HG03520 (cell line): ENCODE data around the gene ENDOG.
"Not testable (repeated sequence)": the region's sequence is repeated elsewhere in the genome, so short reads cannot be mapped to it uniquely, and the experiment has no call there.

ENCODE experiments used
- ATAC-seq: cut with Tn5 transposase; IDR thresholded peaks from one replicate; pipeline ENCODE4 v1.9.1; 2021; ENCODE audit warnings: mild to moderate bottlenecking, moderate library complexity; ENCODE audit not compliant: unreplicated experiment

The ENDOG gene

DNA sequence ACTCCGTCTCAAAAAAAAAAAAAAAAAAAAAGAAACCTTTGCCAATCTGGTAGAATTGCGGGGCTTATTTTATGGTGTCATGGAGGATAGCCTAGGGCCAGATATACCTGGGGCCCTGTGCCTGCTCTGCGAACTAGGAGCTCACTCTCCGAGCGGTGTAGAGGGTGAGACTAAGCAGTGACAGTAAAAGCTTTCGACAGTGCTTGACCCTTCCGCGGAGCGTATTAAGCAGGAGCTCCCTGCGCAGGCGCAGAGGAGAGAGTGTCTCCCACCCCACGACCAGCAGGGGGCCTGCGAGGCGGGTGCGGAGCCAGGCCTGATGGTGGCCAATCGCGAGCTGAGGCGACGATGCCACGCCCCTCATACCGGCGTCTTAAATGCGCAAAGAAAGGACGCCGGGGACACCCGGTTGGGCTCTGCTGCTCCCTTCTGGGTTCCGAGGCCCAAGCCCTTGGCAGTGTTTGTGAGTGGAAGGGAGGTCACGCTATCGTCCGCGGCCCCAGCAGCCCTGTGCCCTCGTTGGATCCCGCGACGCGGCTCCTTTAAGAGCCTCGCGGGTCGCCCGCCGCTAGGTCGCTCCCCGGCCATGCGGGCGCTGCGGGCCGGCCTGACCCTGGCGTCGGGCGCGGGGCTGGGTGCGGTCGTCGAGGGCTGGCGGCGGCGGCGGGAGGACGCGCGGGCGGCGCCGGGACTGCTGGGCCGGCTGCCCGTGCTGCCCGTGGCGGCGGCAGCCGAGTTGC is at the start of gene ENDOG:
TSS of gene ENDOG (plus strand) at position 402 of the 740 bp plus-strand sequence. CDS start at position 587, 185 bp downstream.
- peak; percentile 89 for ATAC-seq

DNA sequence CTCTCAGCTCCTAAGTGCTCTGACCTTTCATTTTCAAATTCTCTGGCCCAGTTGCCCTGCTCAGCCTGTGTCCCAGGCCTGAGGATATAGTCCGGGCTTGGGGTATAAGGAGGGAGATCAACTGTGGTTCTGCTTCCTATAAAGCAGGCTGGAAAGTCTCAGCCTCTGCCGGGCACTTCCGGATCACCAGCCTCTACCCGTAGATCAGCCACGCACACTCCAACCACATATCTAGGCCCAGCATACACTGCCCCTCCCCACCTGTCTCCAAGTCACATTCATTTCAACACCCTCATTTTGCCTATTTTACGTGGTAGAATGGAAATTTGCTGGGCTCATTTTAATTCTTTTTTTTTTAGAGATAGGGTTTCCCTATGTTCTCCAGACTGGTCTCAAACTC is 49.7 kb upstream of the ENDOG start:
- no peak for ATAC-seq

DNA sequence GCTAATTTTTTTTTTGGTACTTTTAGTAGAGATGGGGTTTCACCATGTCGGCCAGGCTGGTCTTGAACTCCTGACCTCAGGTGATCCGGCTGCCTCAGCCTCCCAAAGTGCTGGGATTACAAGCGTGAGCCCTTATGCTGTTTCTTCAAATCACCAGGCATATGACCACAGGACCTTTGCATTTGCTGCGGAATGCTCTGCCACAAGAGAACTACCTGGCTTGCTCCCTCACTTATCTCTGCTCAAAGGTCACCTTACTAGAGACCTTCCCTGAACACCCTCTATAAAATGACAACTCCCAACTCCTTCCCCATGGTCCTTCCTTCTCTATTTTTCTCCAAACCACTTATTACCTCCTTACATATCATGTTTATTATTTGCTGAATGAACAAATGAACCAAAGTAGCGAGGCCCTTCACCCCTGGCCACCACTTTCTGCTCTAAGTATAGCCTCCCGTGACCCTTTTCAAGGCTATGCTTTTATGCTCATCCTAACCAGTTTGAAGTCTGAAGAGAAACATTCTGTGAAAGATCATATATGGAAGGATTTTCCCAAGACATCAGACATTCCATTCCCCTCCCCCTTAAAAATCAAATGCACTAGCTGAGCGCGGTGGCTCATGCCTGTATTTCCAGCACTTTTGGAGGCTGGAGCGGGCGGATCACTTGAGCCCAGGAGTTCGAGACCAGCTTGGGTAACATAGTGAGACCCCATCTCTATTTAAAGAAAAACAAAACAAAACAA is 47.8 kb upstream of the ENDOG start:
- ATAC-seq: no peak

DNA sequence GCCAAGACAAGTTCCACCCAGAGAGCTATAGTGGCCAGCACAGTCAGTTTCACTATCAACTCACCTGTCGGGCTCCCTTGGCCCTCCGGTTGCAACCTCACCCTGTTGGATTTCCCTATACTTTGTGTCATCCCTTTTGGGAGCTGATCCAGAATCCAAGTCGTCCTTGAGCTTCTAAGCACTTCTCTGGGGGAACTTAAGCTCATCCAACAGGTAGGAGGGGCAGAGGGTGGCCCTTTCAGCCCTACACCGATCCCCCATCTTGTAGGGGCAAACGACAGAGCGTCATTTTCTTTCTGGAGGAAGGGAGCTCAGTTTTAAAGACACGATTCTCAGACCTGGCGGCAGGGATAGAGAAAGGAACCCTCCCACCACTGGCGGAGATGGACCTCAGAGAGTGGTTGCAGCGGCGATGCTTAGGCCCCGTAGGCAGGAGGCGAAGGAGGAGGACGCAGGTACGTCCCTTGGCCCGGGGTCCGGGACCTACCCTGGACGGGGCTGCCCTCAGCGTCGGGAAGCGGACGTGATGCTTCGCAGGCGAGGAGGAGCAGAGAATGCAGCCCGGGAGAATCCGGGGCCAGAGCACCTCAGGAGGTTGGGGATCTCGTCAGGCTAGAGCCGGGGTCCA is 47.1 kb upstream of the ENDOG start:
- ATAC-seq: peak; percentile 16

DNA sequence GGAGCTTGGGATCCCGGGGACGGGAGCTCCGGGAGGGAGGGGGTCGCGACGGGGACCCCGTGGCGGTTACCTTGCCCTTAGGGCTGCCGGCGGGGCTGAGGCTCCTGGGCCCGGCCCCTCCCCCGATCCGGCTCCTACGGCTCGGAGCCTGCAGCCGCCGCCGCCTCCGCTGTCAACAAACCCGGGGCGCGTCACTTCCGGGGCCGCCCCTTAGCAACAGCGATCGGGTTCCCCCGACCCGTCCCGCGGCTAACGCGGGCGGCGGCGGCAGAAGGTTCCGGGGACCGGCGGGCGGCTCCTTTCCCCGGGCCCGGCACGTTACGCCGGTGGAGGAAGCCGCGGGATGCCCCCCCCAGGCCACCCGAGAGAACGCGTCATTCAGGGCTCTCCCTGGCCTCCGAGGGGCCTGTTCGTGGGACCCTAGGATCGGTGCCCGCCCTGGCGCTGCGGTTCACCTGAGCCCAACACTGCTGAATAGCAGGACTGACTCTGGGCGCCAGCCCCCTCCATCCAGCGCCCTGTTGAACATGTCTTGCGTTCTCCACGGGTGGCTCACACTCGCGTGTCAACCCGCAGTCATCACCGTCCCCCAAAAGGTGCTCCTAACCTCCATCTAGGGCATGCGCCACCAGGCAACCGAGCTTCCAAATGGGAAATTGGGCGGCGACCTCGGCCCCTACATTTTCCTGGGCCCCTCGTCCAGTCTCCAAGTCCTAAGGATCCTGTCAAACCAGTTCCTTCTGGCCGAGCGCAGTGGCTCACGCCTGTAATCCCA is 46.4 kb upstream of the ENDOG start, which contains the start of gene ZER1:
TSS of gene ZER1 (minus strand) at position 183 of the 775 bp plus-strand sequence. CDS start 16,362 bp downstream, outside the sequence.
- peak; percentile 81 for ATAC-seq

DNA sequence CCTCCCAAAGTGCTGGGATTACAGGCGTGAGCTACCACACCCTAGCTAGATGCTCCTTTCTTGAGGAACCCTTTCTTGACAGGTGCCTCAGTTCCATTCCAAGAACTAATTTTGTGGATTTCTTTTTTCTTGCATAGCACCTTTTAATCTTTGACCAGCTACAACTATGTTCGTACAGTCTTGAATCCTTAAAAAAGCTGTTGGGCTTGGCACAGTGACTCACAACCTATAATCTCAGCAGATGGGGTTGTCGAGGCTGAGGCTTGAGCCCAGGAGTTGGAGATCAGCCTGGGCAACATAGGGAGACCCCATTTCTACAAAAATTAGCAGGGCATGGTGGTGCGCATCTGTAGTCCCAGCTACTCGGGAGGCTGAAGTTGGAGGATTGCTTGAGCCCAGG is 45.3 kb upstream of the ENDOG start:
- no peak for ATAC-seq

DNA sequence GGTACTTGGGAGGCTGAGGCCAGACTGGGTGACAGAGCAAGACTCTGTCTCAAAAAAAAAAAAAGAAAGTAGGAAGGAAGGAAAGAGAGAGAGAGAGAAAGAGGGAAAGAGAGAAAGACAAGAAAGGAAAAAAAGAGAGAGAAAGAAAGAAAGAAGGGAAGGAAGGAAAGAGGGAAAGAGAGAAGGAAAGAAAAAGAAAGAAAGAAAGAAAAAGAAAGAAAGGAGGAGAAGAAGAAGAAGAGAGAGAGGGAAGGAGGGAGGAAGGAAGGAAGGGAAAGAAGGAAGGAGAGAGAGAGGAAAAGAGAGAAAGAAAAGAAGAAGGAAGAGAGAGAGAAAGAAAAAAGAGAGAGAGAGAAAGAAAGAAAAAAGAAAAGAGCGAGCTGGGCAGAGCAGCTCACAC is 43.5 kb upstream of the ENDOG start:
- no peak for ATAC-seq

DNA sequence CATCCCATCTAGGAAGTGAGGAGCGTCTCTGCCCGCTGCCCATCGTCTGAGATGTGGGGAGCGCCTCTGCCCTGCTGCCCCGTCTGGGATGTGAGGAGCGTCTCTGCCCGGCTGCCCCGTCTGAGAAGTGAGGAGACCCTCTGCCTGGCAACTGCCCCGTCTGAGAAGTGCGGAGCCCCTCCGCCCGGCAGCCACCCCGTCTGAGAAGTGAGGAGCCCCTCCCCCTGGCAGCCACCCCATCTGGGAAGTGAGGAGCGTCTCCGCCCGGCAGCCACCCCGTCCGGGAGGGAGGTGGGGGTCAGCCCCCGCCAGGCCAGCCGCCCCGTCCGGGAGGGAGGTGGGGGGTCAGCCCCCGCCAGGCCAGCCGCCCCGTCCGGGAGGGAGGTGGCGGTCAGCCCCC is 38.2 kb upstream of the ENDOG start:
- ATAC-seq: not testable (repeated sequence)

DNA sequence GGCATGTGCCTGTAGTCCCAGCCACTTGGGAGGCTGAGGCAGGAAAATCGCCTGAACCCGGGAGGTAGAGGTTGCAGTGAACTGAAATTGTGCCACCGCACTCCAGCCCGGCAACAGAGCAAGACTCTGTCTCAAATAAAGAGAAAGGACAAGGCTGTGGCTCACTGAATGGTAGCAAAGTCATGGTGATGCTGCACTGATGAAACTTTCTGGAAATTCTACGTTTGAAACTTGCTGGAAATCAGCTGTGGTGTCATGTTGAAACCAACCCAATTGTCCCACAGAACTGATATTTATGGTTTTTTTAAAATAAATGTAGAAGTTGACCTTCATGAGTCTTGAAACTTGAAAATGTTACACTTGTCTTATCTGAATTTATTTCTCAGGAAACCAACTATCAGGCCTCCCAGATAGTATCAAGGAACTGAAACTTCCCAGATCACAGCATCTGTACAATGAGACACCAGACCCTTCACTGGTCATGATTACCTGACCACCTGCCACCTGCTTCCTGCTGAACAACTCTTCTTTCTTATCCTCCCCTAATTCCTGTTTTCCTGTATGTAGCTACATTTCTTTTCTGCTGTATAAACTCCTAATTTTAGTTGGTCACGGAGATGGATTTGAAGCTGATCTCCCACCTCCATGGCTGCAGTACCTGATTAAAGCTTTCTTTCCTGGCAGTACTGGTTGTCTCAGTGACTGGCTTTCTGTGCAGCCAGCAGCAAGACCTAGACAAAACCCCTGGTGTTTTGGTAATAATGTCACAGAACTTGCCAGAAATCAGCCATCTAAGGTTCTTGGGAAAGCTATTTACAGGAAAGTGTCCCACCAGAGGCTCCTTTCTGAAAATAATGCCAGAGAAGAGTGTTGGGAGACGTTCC is 36.9 kb upstream of the ENDOG start:
- no peak for ATAC-seq

DNA sequence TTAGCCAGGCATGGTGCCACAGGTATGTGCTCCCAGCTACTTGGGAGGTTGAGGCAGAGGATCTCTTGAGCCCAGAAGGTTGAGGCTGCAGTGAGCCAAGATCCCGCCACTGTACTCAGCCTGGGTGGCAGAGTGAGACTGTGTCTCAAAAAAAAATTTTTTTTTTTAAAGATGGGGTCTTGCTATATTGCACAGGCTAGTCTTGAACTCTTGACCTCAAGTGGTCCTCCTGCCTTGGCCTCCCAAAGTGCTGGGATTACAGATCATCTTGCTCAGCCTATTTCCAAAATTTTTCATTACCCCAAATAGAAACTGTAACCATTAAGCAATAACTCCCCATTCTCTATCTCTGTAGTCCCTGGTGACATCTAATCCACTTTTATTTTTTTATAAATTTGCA is 35.6 kb upstream of the ENDOG start:
- no peak for ATAC-seq

DNA sequence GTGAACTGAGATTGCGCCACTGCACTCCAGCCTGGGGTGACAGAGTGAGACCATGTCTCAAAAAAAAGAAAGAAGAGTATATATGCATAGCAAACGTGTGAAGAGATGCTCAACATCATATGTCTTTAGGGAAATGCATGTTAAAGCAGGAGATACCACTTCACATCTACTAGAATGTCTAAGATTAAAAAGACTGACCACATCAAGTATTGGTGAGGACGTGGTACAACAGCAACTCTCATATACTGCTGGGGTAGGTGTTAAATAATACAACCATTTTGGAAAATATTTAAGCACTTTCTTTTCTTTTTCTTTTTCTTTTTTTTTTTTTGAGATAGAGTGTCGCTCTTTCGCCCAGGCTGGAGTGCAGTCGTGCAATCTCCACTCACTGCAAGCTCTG is 32.9 kb upstream of the ENDOG start:
- no peak for ATAC-seq

DNA sequence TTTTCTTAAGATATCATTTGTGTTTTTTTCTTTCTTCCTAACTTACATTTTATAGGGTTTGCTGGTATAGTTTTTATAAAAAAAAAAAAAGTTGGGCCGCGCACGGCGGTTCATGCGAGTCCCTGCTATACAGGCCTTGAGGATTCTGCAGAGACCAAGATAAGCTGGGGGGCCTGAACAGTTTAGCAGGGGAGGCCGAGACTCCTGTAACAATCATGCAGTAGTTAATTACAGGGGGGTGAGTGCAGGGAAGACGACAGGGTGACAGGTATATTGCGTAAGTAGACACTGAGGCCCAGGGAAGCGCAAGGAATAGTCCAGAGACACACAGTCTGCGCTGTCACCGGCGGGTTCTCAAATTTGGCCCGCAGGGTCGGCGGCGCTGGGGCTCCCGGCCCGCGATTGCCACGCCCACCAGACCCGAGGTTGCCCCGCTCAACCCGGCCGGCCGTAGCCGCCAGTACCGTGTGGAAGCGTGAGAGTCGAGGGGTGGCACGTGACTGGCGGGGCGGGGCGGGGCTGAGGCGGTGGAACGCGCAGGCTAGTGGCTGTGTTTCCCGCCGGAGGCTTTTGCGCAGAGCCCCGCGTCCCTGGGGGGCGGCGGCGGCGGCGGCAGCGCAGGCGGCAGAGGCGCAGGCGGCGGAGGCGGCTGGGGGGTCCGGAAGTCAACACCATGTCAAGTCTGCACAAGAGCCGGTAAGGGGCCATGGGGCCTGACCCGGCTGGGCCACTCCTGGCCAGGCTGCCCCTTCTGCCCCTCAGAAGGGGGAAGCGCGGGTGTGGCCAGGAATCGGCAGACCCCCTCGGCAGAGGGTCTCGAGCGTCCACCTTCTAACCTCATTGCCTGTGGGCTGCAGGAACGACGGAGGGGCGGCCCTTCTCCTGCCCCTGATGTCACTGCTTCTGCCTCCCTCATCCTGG is 31.4 kb upstream of the ENDOG start, which contains the start of gene TBC1D13:
TSS of gene TBC1D13 (plus strand) at position 573 of the 921 bp plus-strand sequence. CDS start at position 674, 101 bp downstream.
- ATAC-seq: peak; percentile 72

DNA sequence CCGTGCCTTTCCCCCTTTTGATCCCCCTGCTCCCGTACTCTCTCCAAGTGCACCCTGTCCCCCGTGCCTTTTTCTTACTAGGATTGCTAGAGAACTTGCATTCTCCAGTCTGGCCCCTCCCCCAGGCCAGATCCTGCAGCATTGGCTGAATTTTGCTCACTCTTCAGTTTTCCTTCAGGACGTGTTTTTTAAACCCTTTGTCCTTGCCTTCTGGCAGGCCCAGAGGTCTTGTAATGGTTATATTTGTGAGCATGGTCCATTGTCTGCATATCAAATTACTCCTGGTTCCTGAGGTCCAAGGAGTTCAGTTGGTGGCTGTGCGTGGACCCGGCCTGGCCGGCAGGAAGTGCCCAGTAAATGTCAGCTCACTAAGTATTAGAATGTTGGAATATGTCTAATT is 30.6 kb upstream of the ENDOG start:
- no peak for ATAC-seq

DNA sequence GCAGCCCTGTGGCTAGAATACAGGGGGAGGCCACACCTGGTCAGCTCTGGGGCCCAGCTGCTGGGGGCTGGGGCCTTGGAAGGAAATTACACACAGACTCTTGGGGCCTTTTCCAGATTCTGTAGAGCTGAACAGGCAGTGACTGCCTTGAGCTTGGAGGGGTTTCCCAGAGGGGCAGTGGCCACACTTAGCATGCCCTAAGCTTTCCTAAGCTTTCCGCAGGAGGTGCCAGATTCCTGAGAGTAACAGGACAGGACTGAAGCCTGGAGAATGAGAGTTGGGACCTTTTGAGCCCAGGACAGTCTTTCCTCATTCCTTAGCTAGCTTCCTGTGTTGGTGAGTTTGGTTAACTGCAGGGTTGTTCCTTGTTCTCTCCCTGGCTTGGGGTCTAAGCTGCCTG is 29.9 kb upstream of the ENDOG start:
- ATAC-seq: no peak

DNA sequence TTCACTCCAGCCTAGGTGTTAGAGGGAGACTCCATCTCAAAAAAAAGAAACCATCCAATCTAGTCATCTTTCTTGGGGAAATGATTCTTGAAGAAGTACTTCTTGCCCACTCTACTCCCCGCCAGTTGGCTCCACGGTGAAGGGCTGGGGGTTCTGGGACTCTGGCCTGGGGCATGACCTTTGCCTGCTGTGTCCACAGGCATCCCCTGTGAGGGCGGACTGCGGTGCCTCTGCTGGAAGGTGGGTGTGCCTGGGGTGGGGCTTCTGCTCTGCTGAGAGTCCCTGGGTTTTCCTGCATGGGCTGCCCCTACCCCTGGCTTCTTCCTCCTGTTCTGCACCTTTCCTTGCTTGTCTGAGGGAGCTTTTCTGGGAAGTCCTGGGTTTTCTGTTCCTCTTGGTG is 27.8 kb upstream of the ENDOG start:
- no peak for ATAC-seq

DNA sequence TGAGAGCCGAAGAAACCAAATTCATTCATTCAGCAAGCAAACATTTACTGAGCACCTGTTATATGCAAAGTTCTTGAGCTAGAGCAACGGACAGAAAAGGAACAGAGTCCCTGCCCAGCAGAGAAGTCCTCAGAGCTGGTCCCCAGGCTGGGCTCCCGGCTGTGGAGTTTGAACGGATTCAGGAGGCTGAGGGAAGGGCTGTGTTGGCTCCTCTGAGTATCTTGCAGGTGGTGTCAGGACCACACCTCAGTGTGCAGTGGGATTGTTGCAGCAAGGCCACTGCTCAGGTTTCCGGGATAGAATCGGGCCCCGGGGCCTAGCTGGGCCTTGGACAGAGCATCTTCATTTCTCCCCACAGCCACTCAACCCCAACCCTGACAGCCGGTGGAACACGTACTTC is 26.2 kb upstream of the ENDOG start:
- ATAC-seq: no peak

DNA sequence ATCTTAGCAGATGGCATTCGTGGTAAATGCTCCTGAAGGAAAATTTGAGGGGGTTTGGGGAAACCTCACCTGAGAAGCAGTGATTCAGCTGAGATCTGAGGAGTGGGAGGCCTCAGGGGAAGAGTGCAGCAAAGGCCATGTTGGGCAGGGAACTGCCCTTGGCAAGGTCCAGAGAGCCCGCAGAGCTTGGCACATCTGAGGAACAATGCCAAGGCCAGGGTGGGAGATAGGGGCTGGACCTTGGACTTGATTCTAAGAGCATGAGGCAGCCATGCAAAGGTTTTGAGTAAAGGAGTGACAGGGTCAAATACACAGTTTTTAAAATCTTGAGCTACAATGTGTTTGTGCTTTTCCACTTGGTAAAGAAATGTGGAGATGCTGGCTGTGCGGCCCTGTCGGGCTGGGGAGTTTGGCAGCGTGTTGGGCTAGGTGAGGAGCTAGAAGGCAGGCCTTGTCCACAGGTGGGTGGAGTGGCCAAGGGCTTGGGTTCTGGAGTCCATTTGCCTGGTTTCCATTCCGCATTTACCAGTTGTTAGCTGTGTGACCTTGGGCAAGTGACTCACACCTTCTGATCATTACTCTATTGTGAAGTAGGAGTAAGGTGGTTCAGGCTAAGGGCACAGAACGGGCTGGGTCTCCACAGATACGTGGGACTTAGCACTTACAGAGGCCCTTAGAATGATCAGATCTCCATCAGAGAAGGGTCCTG is 25.2 kb upstream of the ENDOG start:
- ATAC-seq: no peak

DNA sequence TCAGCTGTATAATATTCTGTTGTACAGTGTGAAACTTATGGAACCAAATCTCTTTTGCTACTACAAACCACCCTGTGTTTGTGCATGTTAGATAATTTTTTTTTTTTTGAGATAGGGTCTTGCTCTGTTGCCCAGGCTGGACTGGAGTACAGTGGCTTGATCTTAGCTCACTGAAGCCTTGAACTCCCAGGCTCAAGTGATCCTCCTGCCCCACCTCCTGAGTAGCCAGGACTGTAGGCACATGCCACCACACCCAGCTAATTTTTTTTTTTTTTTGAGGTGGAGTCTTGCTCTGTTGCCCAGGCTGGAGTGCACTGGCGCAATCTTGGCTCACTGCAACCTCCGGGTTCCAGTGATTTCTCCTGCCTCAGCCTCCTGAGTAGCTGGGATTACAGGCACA is 23.3 kb upstream of the ENDOG start:
- ATAC-seq: not testable (repeated sequence)
